Neural progenitor cell (in vitro differentiated cells): ENCODE measurements around the gene TDRD9.

Experiments used
- CTCF ChIP-seq: fragments of 200-600 bp; sonication (generic); IDR thresholded peaks from 2 replicates; pipeline ENCODE4 v1.5.1; 2017; ENCODE audit warnings: antibody characterized with exemption, mild to moderate bottlenecking
- EZH2 ChIP-seq: fragments of 200-600 bp; sonication (generic); IDR thresholded peaks from 2 replicates; pipeline ENCODE4 v1.6.1; 2017; ENCODE audit warnings: antibody characterized with exemption, mild to moderate bottlenecking, moderate library complexity
- EZH2phosphoT487 ChIP-seq: fragments of 200-600 bp; sonication (generic); IDR thresholded peaks from 2 replicates; pipeline ENCODE4 v1.6.1; 2017; ENCODE audit warnings: antibody characterized with exemption

- TF ChIP-seq EZH2 (no peak), CTCF (no peak), EZH2phosphoT487 (no peak)
These were observed 18.7 kb downstream of the TDRD9 start for GRCh38 chr14:103946975-103947374.
